ENCODE results near the gene CCRL2. TPM values are rescaled to one million over a fixed set of nuclear protein-coding genes. Genes with fewer than 3 reads are reported as not detected.
"Not testable (repeated sequence)": the region's sequence is repeated elsewhere in the genome, so short reads cannot be mapped to it uniquely, and the experiment has no call there.

Gene CCRL2
- total and polyA plus RNA-seq, 4 donors: 11.0 to 95.9 (median 19.8) TPM

DNA sequence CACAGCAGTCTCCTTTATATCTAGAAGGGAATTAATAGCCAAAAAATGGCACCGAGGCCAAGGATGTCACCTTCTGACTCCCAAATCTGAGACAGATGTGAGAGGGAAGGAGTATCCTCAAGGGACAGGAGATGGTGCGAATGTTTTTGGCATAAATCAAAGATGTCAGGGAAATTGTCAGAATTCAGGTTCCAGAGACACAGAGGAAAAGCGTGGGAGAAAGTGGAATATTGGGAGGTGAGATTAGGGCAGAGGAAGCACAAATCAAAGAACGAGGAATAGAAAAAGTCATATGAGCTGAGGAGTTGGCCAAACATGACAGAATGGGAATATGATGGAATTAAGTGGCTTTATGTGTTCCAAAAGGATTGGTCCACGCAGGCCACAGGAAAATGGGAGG, 6.2 kb upstream of the CCRL2 start:
- no peak overlapping the region for H3K27ac ChIP-seq (ENCODE audit: low read depth in 1 of 2, low read length in 1 of 2)
- 88 to 96% methylated on average over 5 of the region's 5 CpGs for WGBS, 2 donors
- H3K4me1 ChIP-seq (ENCODE audit: control insufficient read depth in 5 of 5, insufficient read depth in 5 of 5, low read length in 5 of 5): peaks cover 0 to 30% (median 12%) of the 10 kb centered on the region in 5 donors
- no peak overlapping the region for H3K9ac ChIP-seq (ENCODE audit: insufficient read depth in 1 of 2, low read length in 2 of 2)
- no peak for DNase-seq
- no peaks in the 10 kb centered on the region for H3K9me3 ChIP-seq (ENCODE audit: control insufficient read depth in 4 of 4, insufficient read depth in 3 of 4, low read length in 3 of 4)
- H3K36me3 ChIP-seq (ENCODE audit: control insufficient read depth in 4 of 4, insufficient read depth in 4 of 4, low read length in 4 of 4): no peaks in the 10 kb centered on the region
- TF ChIP-seq CTCF (IDR thresholded peaks at IDR 0.05; ENCODE audit: control extremely low read depth, extremely low read depth): no peak
- no peak overlapping the region for H3K4me3 ChIP-seq
- ATAC-seq (ENCODE audit: insufficient read depth, low FRiP score): no peak
- H3K27me3 ChIP-seq (ENCODE audit: control insufficient read depth in 3 of 3, insufficient read depth in 3 of 3, low read length in 2 of 3): no peaks in the 10 kb centered on the region

- ATAC-seq (ENCODE audit: insufficient read depth, low FRiP score): no peak
- peaks cover 0 to 37% (median 19%) of the 10 kb centered on the region in 5 donors for H3K4me1 ChIP-seq (ENCODE audit: control insufficient read depth in 5 of 5, insufficient read depth in 5 of 5, low read length in 5 of 5)
- 96 to 100% methylated on average over 2 of the region's 2 CpGs for WGBS, 2 donors
- no peak for TF ChIP-seq CTCF (IDR thresholded peaks at IDR 0.05; ENCODE audit: control extremely low read depth, extremely low read depth)
- no peak overlapping the region for H3K27ac ChIP-seq (ENCODE audit: low read depth in 1 of 2, low read length in 1 of 2)
- no peaks in the 10 kb centered on the region for H3K36me3 ChIP-seq (ENCODE audit: control insufficient read depth in 4 of 4, insufficient read depth in 4 of 4, low read length in 4 of 4)
- DNase-seq: no peak
- H3K4me3 ChIP-seq: no peak overlapping the region
- H3K9me3 ChIP-seq (ENCODE audit: control insufficient read depth in 4 of 4, insufficient read depth in 3 of 4, low read length in 3 of 4): no peaks in the 10 kb centered on the region
- H3K9ac ChIP-seq (ENCODE audit: insufficient read depth in 1 of 2, low read length in 2 of 2): no peak overlapping the region
- H3K27me3 ChIP-seq (ENCODE audit: control insufficient read depth in 3 of 3, insufficient read depth in 3 of 3, low read length in 2 of 3): no peaks in the 10 kb centered on the region
Observed at GRCh38 chr3:46401579-46401978, 5.5 kb upstream of the CCRL2 start.

GRCh38 chr3:46402902-46403301, 4.2 kb upstream of the CCRL2 start:
- 98% methylated on average over 4 of the region's 4 CpGs for WGBS, 2 donors
- not testable (repeated sequence) for DNase-seq; ATAC-seq (ENCODE audit: insufficient read depth, low FRiP score); H3K4me3 ChIP-seq; H3K36me3 ChIP-seq (ENCODE audit: control insufficient read depth in 4 of 4, insufficient read depth in 4 of 4, low read length in 4 of 4); H3K27me3 ChIP-seq (ENCODE audit: control insufficient read depth in 3 of 3, insufficient read depth in 3 of 3, low read length in 2 of 3); H3K9me3 ChIP-seq (ENCODE audit: control insufficient read depth in 4 of 4, insufficient read depth in 3 of 4, low read length in 3 of 4); H3K27ac ChIP-seq (ENCODE audit: low read depth in 1 of 2, low read length in 1 of 2); H3K9ac ChIP-seq (ENCODE audit: insufficient read depth in 1 of 2, low read length in 2 of 2)
- peaks cover 0 to 50% (median 22%) of the 10 kb centered on the region in 5 donors for H3K4me1 ChIP-seq (ENCODE audit: control insufficient read depth in 5 of 5, insufficient read depth in 5 of 5, low read length in 5 of 5)

DNA sequence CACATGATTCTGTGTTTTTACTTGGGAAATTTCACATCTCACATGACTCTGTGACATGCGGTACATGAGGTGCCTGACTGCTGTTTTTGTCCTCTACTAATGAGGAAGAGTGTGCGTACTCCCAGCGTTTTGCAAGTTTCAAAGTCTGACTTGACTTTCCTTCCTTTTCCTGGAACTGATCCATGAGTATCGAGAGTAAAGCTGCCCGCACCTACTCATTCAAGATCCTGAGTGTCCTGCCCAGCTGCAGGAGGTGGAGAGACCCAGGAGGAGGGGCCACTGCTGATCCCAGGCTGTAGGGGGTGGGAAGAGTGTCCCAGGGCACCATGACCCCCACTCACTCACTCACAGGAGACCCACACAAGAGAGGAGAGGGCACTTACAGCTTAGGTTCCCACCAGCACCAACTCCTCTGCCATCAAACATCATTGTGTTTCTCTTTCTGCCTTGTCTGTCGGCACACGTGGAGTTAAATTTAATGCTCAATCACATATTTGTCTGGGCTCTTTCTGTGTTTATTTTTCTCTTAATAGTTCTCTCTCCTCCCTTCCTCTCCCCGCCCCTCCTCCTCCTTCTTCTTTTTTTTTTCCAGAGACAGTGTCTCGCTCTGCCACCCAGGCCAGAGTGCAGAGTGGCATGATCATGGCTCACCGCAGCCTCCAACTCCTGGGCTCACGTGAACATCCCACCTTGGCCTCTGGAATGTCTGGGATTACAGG, 1.6 kb upstream of the CCRL2 start:
- Histone ChIP-seq H3K27me3 (ENCODE audit: control insufficient read depth in 3 of 3, insufficient read depth in 3 of 3, low read length in 2 of 3) (no peaks in the 10 kb centered on the region), H3K36me3 (ENCODE audit: control insufficient read depth in 4 of 4, insufficient read depth in 4 of 4, low read length in 4 of 4) (peaks cover 0 to 7% (median 0%) of the 10 kb centered on the region in 4 donors), H3K4me3 (no peak overlapping the region), H3K9me3 (ENCODE audit: control insufficient read depth in 4 of 4, insufficient read depth in 3 of 4, low read length in 3 of 4) (no peaks in the 10 kb centered on the region), H3K9ac (ENCODE audit: insufficient read depth in 1 of 2, low read length in 2 of 2) (peak overlapping the region in 1 of 2 donors; percentile 16), H3K27ac (ENCODE audit: low read depth in 1 of 2, low read length in 1 of 2) (peak overlapping the region in 1 of 2 donors; percentile 90), H3K4me1 (ENCODE audit: control insufficient read depth in 5 of 5, insufficient read depth in 5 of 5, low read length in 5 of 5) (peaks cover 4 to 48% (median 22%) of the 10 kb centered on the region in 5 donors)
- ATAC-seq (ENCODE audit: insufficient read depth, low FRiP score) (peak; percentile 55), DNase-seq (peak; percentile 30 to 80 (median 58))
- 18 to 39% methylated on average over 11 of the region's 11 CpGs for WGBS, 2 donors
- no peak for TF ChIP-seq CTCF (IDR thresholded peaks at IDR 0.05; ENCODE audit: control extremely low read depth, extremely low read depth)

Measured in lung (tissue), 12 donors.